Measurements from ENCODE around the gene FAM89B. TPM values are rescaled to one million over a fixed set of nuclear protein-coding genes. Genes with fewer than 3 reads are reported as not detected.

FAM89B gene
- total RNA-seq, 1 experiment from 2014 or later, result 6.6 TPM

DNA sequence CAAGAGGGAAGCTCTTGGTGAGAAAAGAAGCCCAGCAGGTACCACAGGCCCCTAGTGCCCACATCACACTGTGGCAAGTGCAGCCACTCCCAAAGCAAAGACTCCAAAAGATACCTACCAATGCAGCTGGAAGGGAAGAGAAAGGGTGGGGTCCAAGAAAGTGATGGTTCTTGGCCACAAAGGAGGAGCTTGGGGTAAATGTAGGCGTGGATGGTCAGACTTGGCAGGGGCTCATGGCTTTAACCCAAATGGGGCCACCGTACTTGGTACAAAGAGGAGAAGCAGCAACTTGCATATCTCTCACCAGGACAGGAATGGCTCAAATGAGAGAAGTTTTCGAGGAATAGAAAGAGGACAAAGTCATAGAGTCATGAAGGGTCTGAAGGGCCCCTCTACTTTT is 36.9 kb downstream of the FAM89B start:
- no peak for DNase-seq (ENCODE audit: extremely low read depth, low read depth)

DNA sequence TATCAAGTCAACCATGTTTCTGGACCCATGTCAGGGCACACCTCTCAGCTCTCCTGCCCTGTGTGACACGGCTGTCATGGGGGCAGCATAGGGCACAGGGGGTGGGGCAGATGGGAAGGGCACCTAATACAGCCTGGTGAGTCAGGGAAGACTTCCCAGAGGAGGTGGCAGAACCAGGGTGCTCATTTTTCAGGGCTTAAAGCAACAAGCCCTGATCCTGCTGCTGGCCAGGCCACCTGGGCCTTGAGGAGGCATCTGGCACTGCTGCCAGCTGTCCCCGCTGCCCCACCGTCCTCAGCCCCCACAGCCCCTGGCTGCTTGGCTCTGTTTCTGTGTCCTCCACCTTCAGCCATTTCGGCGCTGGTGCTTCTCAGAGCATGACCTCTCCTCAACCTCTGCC is 37.3 kb downstream of the FAM89B start:
- DNase-seq (ENCODE audit: extremely low read depth, low read depth), result no peak

DNA sequence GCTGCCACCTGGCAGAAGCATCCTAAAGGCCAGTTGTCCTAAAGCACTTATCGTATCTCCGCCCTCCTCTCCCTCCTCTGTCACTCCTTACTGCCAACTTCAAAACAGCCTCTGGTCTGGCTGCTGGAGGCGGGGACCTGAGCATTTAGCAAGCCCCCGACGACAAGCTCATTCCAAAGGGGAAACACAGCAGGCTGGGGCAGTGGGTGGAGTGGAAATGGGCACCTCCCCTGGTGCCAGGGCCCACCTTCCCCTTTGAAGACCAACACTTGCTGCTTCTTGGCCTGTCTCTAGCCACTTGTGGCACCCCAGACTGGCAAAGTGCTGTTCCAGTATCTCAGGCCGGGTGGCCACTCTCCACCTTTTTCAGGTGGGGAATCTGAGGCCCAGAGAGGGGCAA is 38.1 kb downstream of the FAM89B start:
- no peak for DNase-seq (ENCODE audit: extremely low read depth, low read depth)

DNA sequence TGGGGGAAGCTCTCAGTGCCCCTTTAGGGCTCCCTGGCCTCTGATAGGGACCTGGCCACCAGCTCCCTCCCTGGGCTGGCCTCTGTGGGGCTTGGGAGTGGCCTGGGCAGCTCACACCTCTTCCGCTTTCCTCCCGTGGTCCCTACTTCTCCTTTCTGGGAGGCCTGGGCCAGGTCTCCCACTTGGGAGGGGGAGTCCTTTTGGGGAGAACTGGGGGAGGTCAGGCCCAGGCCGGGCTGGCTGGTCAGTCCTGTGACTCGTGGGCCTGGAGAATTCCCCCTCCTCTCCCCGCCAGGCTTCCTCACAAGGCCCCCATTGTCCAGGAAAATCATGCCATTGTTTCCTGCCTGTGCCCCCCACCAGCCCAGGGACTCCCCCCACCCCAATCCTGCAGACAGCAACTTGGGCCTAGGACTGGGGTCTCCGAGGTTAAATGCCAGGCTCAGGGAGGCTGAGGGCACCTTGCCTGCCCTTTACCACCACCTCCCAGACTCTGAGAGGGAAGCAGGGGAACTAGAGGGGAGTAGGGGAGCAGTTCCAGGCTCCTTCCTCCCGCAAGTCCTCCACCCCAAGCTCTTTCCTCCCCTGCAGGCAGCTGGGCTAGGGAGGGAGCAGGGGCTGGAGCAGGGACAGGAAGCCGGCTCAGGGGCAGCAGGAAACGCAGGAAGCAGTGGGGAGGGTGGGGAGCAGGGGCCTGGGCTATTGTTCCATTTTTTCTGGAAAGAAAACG is 38.9 kb downstream of the FAM89B start:
- no peak for DNase-seq (ENCODE audit: extremely low read depth, low read depth)

DNA sequence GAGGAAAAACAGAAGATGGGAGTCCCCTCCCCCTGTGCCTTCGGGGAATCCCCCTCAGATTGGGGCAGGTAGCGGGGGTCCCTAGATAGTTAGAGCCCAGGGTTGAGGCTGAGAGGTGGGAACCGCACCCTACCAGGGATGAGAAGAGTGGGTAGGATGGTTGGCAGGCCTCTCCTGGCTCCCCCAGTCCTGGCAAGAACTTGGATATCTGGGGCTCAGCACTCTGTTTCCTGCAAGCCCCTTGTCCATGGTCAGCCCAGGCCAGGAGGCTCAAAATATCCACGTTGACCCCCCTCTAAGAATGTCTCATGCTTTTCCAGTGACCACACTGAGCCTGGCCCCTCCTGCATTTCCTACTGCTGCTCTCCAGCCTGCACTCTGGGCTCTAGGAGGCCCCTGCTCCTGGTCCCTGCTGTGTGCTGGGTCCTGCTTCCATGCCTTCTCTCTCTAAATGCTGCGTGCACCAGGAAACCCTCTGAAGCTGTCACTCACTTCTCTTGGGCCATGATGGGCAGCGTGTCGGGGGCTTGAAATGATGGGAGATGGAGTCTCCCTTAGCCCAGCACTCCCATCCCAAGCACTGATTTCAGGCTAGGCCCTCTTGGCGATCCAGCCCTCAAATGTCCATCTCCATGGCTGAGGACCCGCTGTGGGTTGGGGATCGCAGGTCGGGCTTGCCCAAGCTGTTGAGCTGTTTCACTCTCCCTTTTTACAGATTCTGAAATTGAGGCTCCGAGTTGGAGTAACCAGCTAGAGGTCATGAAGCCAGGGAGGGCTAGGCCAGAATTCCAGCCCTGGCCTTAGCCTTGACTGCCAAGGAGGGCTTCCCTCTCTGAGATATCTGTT is 39.6 kb downstream of the FAM89B start:
- DNase-seq (ENCODE audit: extremely low read depth, low read depth), result no peak

DNA sequence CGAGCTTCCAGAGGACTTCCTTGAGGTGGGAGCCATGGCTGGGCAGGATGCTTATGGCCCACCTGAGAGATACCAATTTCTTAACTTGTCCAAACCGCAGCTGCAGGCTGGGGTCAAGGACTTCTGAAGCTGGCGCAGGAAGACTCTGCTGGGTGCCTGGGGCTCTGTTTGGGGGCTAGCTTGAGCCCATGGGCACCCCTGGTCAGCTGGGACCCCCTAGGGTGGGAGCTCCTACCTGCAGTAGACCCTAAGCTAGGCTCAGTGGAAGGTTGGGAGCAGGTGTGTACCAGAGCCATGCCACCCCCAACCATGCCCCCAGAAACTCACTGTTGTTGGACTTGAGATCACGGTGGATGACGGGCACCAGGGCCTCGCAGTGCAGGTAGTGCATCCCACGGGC is 40.4 kb downstream of the FAM89B start:
- no peak for DNase-seq (ENCODE audit: extremely low read depth, low read depth)

DNA sequence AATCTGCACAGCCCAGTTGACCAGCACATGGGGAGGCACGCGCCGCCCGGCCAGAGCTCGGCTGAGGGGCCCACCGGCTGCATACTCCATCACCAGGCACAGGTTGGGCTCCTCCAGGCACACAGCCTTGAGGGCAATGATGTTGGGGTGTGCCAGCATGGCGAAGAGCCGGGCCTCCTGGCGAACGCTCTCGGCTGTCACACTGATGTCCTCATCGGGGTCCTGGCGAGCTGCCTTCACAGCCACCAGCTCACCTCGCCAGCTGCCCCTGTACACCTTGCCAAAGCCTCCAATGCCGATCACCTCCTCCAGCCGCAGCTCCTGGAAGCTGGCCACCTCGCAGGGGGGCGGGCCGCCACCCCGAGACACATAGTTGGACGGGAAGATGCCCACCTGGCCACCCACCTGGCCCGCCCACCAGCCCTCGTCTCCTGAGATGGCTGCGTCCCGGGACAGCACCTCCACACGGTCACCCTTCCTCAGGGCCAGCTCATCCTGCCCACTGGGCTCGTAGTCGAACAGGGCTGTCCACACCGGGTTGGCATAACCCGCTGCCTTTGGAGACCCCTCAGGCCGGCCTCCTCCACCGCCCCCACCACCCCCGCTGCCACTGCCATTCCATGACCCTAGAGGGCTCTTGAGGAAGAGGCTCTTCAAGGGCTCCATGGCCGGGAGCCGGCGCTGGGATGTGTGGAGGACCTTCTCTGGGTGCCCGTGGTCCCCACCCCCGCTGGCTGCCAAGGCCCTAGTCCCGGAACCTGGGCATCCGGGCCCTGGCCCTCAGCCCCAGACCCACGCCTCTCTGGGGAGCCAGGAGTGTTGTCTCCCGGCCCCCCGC is 41.0 kb downstream of the FAM89B start:
- DNase-seq (ENCODE audit: extremely low read depth, low read depth), result no peak

DNA sequence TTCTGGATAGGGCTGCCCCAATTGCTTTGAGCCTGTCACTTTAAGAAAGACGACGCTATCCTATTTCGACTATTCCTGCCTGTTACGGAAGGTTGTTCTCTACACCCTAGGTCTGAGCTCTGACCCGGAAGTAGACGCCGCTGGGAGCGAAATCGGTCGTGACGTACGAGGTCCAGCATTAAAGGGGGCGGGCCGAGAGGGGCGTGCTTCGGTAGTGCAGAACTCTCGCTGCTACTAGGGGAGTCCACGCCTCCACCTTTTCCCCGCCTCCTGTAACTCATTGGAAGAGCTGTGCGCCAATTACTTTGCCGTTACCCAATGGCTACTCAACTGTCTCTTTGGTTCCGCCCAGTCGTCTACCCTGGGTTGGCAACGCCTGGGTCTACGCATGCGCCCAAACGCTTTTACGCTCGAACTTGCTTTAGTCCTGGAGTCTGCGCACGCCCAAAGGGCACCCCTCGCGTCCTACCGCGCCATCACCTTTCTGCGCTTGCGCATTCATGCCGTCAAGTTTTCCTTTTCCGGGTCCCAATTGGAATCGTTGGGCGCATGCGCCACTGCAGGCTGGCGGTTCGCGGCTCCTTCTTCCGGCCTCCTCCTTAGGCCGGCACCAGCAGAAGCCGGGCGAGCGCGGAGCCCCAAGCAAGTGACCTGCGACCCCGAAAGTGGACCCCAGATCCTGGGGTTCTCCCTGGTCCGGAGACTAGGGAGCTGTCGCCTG is 43.1 kb downstream of the FAM89B start, which contains the start of gene PCNX3:
Gene PCNX3 (plus strand): TSS at position 548 of the 721 bp plus-strand sequence. CDS start 536 bp downstream, outside the sequence.
- DNase-seq (ENCODE audit: extremely low read depth, low read depth), result peak; percentile 100

DNA sequence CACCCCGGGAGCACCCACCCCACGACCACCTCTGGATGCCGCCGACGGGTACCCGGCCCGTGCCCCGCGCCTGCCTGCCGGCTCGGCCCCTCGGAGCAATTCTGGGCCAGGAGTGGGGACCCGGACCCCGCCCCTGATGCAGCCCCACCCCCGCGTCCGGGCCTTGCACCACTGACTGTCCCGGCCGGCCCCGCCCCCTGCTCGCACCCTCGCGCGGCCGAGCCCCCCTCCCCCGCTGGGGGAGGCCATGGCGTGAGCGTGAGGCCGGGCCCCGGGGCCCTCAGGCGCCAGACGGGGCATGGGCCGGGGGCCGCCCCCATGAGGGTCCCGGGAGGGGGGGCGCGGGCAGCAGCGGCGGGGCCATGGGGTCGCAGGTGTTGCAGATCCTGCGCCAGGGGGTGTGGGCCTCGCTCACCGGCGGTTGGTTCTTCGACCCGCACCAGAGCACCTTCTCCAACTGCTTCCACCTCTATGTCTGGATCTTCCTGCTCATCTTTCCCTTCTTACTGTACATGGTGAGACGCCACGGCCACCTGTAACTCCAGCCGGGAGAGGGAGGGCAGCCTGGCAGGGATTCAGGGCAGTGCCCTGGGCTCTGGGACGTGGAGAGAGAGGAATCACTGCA is 43.7 kb downstream of the FAM89B start:
- no peak for DNase-seq (ENCODE audit: extremely low read depth, low read depth)

DNA sequence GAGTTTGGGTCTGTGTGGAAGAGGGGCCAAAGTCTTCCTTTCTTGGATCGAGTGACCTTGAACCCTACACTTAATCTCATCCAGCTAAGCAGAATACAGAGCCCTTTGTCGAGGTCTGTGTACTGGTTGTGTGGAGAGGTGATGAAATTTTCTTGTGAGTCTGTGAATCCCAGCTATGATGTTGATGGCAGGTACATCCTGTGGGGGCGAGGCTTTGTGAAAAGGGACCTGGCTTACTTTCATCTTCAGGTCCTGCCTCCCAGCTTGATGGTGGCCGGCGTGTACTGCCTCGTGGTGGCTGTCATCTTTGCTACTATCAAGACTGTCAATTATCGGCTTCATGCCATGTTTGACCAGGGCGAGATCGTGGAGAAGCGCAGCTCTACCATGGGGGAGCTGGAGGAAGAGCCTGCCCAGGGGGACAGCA is 44.2 kb downstream of the FAM89B start:
- no peak for DNase-seq (ENCODE audit: extremely low read depth, low read depth)

DNA sequence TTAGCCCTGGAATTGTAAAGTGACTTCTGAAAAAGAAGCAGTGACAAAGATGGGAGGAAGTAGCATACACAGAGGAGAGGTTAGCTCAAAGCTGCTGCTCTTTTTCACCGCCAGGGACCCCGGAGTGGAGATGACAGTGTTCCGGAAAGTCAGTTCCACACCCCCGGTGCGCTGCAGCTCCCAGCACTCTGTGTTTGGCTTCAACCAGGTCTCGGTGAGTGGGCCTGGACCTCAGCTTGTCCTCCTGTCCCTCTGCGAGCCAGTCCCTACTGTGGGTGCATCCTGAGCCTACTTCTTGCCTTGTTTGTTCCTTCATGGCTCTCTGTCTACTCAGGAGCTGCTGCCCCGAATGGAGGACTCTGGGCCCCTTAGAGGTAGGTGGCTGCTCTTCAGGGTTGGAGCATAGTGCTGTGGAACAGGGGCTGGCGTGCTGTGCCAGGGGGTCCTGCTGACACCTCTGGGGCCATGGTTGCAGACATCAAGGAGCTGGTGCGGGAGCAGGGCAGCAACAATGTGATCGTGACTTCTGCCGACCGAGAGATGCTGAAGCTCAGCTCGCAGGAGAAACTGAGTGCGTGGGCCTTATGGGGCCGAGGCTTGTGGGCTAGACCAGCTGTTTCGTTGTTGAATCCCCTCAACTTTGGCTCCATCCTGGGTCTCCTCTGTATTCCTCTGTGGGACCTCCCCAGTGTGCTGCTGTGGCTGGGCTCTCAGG is 45.0 kb downstream of the FAM89B start:
- DNase-seq (ENCODE audit: extremely low read depth, low read depth), result no peak

DNA sequence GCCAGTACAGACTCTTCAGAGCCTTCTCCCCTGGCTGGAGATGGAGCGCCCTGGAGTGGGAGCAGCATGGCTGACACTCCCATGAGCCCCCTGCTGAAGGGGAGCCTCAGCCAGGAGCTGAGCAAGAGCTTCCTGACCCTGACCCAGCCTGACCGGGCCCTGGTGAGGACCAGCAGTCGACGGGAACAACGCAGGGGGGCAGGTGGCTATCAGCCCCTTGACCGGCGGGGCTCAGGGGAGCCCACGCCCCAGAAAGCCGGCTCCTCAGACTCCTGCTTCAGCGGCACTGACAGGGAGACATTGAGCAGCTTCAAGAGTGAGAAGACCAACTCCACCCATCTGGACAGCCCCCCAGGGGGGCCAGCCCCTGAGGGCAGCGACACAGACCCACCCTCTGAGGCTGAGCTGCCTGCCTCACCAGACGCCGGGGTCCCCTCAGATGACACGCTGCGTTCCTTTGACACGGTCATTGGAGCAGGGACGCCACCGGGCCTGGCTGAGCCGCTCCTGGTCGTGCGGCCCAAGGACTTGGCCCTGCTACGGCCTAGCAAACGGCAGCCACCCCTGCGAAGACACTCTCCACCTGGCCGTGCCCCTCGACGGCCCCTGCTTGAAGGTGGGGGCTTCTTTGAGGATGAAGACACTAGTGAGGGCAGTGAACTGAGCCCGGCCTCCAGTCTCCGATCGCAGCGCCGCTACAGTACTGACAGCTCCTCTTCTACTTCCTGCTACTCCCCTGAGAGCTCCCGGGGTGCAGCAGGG is 45.8 kb downstream of the FAM89B start:
- no peak for DNase-seq (ENCODE audit: extremely low read depth, low read depth)

DNA sequence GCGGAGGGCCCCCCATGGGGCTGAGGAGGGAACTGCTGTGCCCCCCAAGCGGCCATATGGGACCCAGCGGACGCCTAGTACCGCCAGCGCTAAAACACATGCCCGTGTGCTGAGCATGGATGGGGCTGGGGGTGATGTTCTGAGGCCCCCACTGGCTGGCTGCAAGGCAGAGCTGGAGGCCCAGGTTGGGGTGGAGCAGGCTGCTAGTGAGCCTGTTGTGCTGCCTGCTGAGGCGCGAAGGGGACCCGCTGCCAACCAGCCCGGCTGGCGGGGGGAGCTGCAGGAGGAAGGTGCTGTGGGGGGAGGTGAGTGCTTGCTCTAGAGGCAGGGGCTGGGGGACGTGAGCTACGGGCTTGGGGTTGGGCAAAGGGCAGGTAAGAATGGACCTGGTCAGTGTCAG is 46.4 kb downstream of the FAM89B start:
- DNase-seq (ENCODE audit: extremely low read depth, low read depth), result no peak

DNA sequence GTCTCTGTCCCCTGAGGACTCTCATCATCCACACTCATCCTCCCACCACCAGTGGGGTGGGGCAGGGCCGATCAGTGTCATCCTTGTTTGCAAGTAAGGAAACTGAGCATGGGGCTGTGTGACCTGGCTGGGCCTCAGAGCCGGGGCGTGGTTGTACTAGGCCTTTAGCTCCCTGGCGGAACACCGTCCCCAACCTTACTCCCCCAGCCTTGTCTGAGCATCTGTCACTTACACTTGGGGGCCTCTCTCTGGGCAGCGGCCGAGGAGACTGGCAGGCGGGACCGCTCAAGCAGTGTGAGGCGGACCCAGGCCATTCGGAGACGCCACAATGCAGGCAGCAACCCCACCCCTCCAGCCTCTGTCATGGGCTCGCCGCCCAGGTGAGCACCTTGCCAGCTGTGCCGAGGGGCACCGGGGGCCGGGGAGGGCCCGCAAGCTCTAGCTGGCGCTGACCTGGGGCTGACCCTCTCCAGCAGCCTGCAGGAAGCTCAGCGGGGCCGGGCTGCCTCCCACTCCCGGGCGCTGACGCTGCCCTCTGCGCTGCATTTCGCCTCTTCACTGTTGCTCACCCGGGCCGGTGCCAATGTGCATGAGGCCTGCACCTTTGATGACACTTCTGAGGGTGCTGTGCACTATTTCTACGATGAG is 47.1 kb downstream of the FAM89B start:
- DNase-seq (ENCODE audit: extremely low read depth, low read depth), result no peak

DNA sequence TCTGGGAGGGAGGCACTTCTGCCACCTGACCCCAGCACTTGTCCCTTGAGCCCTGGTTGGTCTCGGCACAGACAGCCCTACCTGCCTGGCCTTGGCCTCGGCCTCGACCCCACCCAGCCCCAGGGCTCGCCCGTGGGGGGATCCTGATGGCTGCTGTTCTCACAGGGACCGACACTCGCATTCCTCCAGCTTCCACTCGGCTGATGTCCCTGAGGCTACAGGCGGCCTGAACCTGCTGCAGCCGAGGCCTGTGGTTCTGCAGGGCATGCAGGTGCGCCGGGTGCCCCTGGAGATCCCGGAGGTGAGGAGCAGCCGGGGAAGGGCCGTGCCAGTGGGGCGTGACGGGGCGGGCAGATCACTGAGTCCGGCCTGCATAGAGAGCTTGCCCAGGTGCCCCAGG is 48.3 kb downstream of the FAM89B start:
- DNase-seq (ENCODE audit: extremely low read depth, low read depth), result no peak

DNA sequence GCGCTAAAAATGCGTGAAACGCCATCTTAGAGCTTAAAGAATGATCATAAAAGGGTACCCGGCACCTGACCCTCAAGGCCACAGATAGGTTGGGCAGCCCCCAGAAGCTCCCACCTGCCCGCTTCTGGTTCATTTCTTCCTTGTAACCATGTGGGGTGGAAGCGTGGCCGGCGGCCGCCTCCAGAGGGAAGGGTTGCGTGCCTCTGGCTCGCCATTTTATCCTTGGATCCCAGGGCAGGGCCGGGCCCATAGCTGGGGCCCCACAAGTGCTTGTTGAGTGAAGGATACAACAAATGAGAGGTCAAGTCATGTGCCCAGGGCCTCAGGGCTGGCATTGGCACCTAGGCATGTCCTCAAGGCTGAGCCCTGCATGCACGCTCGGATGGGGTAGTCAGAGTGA is 49.1 kb downstream of the FAM89B start:
- DNase-seq (ENCODE audit: extremely low read depth, low read depth), result no peak

DNA sequence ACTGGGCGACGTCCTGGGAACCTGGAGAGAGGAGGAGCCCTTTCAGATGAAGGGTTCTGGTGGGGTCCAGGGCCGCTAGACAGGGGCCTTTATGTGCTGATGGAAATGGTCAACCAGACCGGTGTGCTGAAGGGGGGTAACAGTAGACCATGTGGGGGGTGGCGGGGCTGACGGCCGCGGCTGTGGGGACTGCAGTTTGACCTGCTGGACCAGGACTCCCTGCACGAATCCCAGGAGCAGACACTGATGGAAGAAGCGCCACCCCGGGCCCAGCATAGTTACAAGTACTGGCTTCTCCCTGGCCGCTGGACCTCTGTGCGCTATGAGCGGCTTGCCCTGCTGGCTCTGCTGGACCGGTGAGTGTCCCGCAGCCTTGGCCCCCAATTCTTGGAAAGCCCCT is 49.7 kb downstream of the FAM89B start:
- no peak for DNase-seq (ENCODE audit: extremely low read depth, low read depth)

DNA sequence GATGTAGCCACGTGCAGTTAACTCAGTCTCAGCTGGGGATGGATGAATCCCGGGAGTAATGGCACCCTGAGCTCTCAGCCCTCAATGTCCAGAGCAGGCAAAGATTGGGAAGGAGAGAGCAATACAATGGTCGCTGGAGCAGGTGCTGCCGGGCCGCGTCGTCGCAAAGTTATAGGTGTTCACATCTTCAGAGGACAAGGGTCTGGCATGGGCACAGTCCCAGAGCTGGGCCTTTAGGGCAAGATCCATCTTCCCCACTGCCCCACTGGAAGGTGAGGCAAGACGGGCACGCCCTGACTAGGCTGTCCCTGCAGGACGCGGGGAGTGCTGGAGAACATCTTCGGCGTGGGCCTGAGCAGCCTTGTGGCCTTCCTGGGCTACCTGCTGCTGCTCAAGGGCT is 50.8 kb downstream of the FAM89B start:
- DNase-seq (ENCODE audit: extremely low read depth, low read depth), result no peak
